GM12872 (cell line): ENCODE data around the gene CACNB4.

ENCODE experiments used
- TF ChIP-seq, protein P1 (sequence below): IDR thresholded peaks from 3 replicates; pipeline ENCODE4 v1.5.1; 2011; ENCODE audit warnings: low read depth, mild to moderate bottlenecking, low read length, moderate library complexity; ENCODE audit not compliant: insufficient read depth

Gene CACNB4

DNA sequence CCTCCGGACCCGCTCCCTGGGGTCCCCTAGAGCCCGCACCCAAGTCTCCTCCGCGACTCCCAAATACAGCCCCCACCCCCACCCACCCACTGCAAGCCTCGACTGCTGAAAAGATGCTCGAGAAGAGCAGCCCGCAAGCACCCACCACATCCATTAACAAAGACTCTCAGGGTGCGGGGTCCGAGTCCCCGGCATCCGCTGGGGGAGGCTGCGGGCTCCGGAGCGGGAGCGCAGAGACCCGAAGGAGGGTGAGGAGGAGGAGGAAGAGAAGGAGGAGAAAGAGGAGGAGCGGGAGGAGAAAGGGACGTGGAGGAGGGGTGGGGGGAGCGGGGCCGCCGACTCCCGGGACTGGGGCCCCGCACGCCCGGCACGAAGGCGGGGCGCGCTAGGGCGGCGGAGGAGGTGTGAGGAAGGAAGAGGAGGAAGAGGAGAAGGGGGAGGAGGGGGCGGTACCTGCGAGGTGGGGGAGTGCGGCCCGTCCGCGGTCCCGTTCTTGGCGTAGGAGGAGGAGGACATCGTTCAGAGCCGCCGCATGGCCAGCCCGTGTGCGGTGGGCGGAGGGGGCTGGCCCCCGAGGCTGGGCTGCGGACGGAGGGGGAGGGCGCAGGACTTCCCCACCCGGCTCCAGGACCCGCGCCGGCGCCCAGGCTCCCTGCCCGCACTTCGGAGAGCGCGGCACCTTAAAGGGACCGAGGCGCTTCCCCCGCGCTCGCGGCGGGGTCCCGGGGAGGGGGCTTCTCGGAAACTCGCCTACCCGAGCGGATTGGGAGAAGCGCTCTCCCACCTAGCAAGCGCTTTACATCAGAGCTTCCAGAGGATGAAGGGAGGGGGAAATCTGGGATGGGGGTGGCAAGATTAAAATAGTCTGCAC is at the start of gene CACNB4:
TSS of gene CACNB4 (minus strand) at position 549 of the 871 bp plus-strand sequence.
- TF ChIP-seq, protein P1, sequence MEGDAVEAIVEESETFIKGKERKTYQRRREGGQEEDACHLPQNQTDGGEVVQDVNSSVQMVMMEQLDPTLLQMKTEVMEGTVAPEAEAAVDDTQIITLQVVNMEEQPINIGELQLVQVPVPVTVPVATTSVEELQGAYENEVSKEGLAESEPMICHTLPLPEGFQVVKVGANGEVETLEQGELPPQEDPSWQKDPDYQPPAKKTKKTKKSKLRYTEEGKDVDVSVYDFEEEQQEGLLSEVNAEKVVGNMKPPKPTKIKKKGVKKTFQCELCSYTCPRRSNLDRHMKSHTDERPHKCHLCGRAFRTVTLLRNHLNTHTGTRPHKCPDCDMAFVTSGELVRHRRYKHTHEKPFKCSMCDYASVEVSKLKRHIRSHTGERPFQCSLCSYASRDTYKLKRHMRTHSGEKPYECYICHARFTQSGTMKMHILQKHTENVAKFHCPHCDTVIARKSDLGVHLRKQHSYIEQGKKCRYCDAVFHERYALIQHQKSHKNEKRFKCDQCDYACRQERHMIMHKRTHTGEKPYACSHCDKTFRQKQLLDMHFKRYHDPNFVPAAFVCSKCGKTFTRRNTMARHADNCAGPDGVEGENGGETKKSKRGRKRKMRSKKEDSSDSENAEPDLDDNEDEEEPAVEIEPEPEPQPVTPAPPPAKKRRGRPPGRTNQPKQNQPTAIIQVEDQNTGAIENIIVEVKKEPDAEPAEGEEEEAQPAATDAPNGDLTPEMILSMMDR: no peak

DNA sequence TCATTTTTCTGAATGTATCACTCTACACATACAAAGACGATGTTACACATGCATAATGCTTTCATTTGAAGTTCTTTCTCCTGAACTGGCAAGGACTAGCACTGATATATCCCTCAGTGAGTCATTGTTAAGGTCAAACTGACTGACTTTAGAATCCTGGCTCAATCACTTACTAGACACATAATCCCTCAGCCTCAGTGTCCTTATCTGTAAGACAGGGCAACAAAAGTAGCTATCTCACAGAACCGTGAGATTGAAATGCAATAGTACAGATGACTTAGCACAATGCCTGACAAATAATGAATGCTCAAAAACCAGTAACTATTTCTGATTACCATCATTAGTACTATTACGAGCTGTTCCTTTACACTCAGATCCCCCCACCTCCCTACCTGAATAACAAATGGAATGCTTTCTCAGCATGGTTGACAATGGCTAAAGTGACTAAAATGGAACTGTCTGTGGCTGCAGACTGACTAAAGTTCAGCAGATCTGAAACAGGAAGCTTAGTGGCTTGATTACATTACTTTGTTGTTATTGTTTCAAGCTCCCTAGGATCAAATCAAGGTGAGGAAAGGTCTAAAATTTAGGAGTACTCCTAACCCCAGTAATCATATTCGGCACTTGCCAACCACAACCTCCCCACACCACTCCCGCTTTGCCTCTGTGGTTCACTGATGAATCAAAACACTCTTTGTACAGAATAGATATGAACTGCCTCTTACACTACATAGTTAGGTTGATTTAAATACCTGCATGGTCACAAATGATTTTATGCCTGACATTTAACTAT is 35.8 kb upstream of the CACNB4 start:
- TF ChIP-seq, protein P1: no peak

DNA sequence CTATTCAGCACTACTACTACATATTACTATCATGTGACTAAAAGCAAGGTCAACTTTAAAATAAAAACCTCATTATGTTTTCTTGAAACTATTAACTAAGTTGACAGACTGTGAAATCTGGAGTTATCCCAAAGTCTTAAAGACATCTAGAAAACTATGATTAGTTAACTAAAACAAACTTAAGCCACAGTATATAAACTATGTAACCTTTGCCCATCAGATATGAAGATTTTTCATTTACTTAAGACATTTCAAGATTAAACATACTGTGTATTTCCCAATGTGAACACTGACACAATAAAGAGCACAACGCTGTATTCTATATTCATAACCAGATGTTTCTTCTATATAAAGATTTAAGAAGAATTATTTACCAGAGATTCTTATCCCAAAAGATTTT is 33.5 kb upstream of the CACNB4 start:
- TF ChIP-seq, protein P1: no peak

- TF ChIP-seq, protein P1: no peak
Observed at GRCh38 chr2:152127628-152128027, 28.8 kb upstream of the CACNB4 start.

- TF ChIP-seq, protein P1: no peak
Observed at GRCh38 chr2:152126664-152127063, 27.8 kb upstream of the CACNB4 start.

GRCh38 chr2:152122161-152122560 is 23.3 kb upstream of the CACNB4 start:
- TF ChIP-seq, protein P1: no peak

DNA sequence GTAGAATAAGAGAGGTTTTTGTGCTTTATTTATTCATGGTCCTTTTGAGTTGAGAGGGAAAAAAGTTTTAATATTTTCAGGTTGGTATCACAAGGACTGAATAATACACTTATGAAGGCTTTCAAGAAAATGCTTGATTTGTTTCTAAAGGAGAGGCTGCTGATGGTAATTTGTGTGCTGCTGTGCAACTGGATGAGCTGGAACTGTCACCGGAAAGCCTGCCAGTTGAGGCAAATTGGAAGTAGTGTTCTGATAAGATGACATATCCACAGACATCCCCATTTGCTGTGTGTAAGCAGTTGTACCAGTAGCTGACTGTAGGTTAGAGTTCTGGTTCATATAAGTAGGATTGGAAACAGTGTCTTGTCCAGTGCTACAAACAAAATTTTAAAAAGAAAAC is 21.6 kb upstream of the CACNB4 start:
- TF ChIP-seq, protein P1: no peak
